A673 (cell line): Measurements from ENCODE around the gene YBX1. TPM values are rescaled to one million over a fixed set of nuclear protein-coding genes. Genes with fewer than 3 reads are reported as not detected.

Experiments used
- BruUV-seq: library from RNA; stranded (reverse); fragments of 400-500 nt; replicated peaks from 2 replicates; lab custom pipeline; 2021; lab: Mats Ljungman, UMichigan
- CTCF ChIA-PET: fragments of 300-600 bp; sonication (Branson Sonifier 250); formaldehyde crosslinking; loops from one replicate; lab custom pipeline; 2022; ENCODE audit warnings: antibody characterized with exemption; lab: Charles Lee
- POLR2A ChIA-PET: fragments of 300-600 bp; sonication (Branson Sonifier 250); formaldehyde crosslinking; loops from one replicate; lab custom pipeline; 2022; ENCODE audit warnings: antibody characterized with exemption; ENCODE audit not compliant: low non-redundant PET; lab: Charles Lee
- DNase-seq: peaks from one replicate; pipeline ENCODE4 v3.0.0-alpha.2; 2015; ENCODE audit warnings: low spot score
- H3K27ac ChIP-seq: fragments of 200-600 bp; sonication (generic); 2 replicates; pipeline ENCODE4 v1.5.1; 2016; ENCODE audit warnings: mixed run types, low read depth, mild to moderate bottlenecking, mixed read lengths, antibody characterized with exemption, low read length; ENCODE audit not compliant: poor library complexity, severe bottlenecking
- H3K27me3 ChIP-seq: fragments of 200-600 bp; sonication (generic); replicated peaks from 2 replicates; pipeline ENCODE4 v1.6.1; 2017; ENCODE audit warnings: mixed run types, low read depth, mild to moderate bottlenecking, mixed read lengths, antibody characterized with exemption, low read length; ENCODE audit not compliant: insufficient read depth, poor library complexity
- H3K36me3 ChIP-seq: fragments of 200-600 bp; sonication (generic); 2 replicates; pipeline ENCODE4 v1.6.1; 2016; ENCODE audit warnings: mixed run types, mild to moderate bottlenecking, mixed read lengths, antibody characterized with exemption, low read length; ENCODE audit not compliant: insufficient read depth, poor library complexity, severe bottlenecking
- H3K4me1 ChIP-seq: fragments of 200-600 bp; sonication (generic); 2 replicates; pipeline ENCODE4 v1.6.1; 2017; ENCODE audit warnings: mixed run types, mild to moderate bottlenecking, mixed read lengths, antibody characterized with exemption, low read length; ENCODE audit not compliant: insufficient read depth, poor library complexity, severe bottlenecking
- H3K4me3 ChIP-seq: fragments of 200-600 bp; sonication (generic); 2 replicates; pipeline ENCODE4 v1.5.1; 2016; ENCODE audit warnings: low read depth, mixed run types, mild to moderate bottlenecking, mixed read lengths, low read length; ENCODE audit not compliant: poor library complexity, severe bottlenecking
- H3K9me3 ChIP-seq: fragments of 200-600 bp; sonication (generic); 2 replicates; pipeline ENCODE4 v1.6.1; 2016; ENCODE audit warnings: mixed run types, low read depth, mild to moderate bottlenecking, mixed read lengths, antibody characterized with exemption, low read length; ENCODE audit not compliant: poor library complexity, severe bottlenecking
- EZH2 ChIP-seq: fragments of 200-600 bp; sonication (generic); IDR thresholded peaks from 2 replicates; pipeline ENCODE4 v1.6.1; 2017; ENCODE audit warnings: borderline replicate concordance, low read depth, mild to moderate bottlenecking, mixed read lengths, antibody characterized with exemption, low read length; ENCODE audit not compliant: poor library complexity, severe bottlenecking
- intact Hi-C: fragments of 100-400 bp; cut with micrococcal nuclease; formaldehyde crosslinking; loops from one replicate; pipeline ENCODE4 v1.10.0; 2022; ENCODE audit not compliant: unreplicated experiment
- total RNA-seq: library from RNA; stranded (reverse); gene quantifications from 2 replicates; pipeline ENCODE4 v1.2.3, GENCODE V29; 2021
- TF ChIP-seq, protein P1 (sequence below): fragments of 300-800, 200-600 bp; sonication (generic); conservative IDR thresholded peaks from 2 replicates; pipeline ENCODE4 v1.5.1; 2017; ENCODE audit warnings: low read depth, mild to moderate bottlenecking, antibody characterized with exemption, low read length, moderate library complexity, mixed read lengths

Gene YBX1
- total RNA-seq, 1 experiment from 2014 or later = 1,576 TPM

GRCh38 chr1:42660907-42661500, 21.2 kb upstream of the YBX1 start:
- BruUV-seq = no TSS peak
- Histone ChIP-seq H3K36me3 (peaks cover 65% of the 10 kb centered on the region), H3K27ac (no peak overlapping the region), H3K4me1 (peaks cover 13% of the 10 kb centered on the region), H3K9me3 (no peaks in the 10 kb centered on the region), H3K4me3 (no peak overlapping the region), H3K27me3 (no peaks in the 10 kb centered on the region)
- POLR2A ChIA-PET = no interaction called here
- DNase-seq = no peak
- CTCF ChIA-PET = no interaction called here
- intact Hi-C loops = no loop called here
- TF ChIP-seq, protein P1, sequence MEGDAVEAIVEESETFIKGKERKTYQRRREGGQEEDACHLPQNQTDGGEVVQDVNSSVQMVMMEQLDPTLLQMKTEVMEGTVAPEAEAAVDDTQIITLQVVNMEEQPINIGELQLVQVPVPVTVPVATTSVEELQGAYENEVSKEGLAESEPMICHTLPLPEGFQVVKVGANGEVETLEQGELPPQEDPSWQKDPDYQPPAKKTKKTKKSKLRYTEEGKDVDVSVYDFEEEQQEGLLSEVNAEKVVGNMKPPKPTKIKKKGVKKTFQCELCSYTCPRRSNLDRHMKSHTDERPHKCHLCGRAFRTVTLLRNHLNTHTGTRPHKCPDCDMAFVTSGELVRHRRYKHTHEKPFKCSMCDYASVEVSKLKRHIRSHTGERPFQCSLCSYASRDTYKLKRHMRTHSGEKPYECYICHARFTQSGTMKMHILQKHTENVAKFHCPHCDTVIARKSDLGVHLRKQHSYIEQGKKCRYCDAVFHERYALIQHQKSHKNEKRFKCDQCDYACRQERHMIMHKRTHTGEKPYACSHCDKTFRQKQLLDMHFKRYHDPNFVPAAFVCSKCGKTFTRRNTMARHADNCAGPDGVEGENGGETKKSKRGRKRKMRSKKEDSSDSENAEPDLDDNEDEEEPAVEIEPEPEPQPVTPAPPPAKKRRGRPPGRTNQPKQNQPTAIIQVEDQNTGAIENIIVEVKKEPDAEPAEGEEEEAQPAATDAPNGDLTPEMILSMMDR = no peak
- no peak for TF ChIP-seq EZH2

- Histone ChIP-seq H3K9me3 (no peaks in the 10 kb centered on the region), H3K4me1 (no peaks in the 10 kb centered on the region), H3K36me3 (peaks cover 60% of the 10 kb centered on the region), H3K4me3 (no peak overlapping the region), H3K27ac (no peak overlapping the region), H3K27me3 (no peaks in the 10 kb centered on the region)
- TF ChIP-seq EZH2 = no peak
- TF ChIP-seq, protein P1 = no peak
- CTCF ChIA-PET = no interaction called here
- intact Hi-C loops = no loop called here
- BruUV-seq = no TSS peak
- POLR2A ChIA-PET = no interaction called here
- DNase-seq = no peak
These were observed 12.3 kb upstream of the YBX1 start for GRCh38 chr1:42669936-42670335.

GRCh38 chr1:42670425-42670824, 11.8 kb upstream of the YBX1 start:
- no peak for DNase-seq
- Histone ChIP-seq H3K9me3 (no peaks in the 10 kb centered on the region), H3K27me3 (no peaks in the 10 kb centered on the region), H3K4me1 (no peaks in the 10 kb centered on the region), H3K27ac (no peak overlapping the region), H3K36me3 (peaks cover 60% of the 10 kb centered on the region), H3K4me3 (no peak overlapping the region)
- CTCF ChIA-PET = no interaction called here
- intact Hi-C loops = no loop called here
- TF ChIP-seq, protein P1 = no peak
- TF ChIP-seq EZH2 = no peak
- BruUV-seq = no TSS peak
- POLR2A ChIA-PET = no interaction called here
